Activated B cell treated with CpG ODN at 0.5 μM for 24 hours (primary cell): ENCODE measurements around the gene MALSU1. TPM values are rescaled to one million over a fixed set of nuclear protein-coding genes. Genes with fewer than 3 reads are reported as not detected.

Experiments used
- ATAC-seq: fragments of 200-7000 bp; cut with Tn5 transposase; one replicate; pipeline ENCODE4 v1.10.0; 2021; ENCODE audit warnings: low read depth, mild to moderate bottlenecking, moderate library complexity
- CTCF ChIA-PET: fragments of 350-600 bp; sonication (Branson Sonifier 250); formaldehyde crosslinking; loops from one replicate; lab custom pipeline; 2021; ENCODE audit warnings: antibody characterized with exemption; lab: Charles Lee
- POLR2A ChIA-PET: fragments of 350-600 bp; sonication (Branson Sonifier 250); formaldehyde crosslinking; loops from one replicate; lab custom pipeline; 2021; ENCODE audit warnings: antibody characterized with exemption; lab: Charles Lee
- DNase-seq: peaks from one replicate; pipeline ENCODE4 v3.0.0; 2022
- H3K27ac Mint-ChIP-seq: one replicate; pipeline ENCODE4 v1.8.0; 2020; ENCODE audit warnings: mixed read lengths
- H3K27me3 Mint-ChIP-seq: one replicate; pipeline ENCODE4 v1.8.0; 2021; ENCODE audit warnings: mixed read lengths
- H3K36me3 Mint-ChIP-seq: one replicate; pipeline ENCODE4 v1.8.0; 2021; ENCODE audit warnings: low read depth, mixed read lengths
- H3K4me1 Mint-ChIP-seq: one replicate; pipeline ENCODE4 v1.8.0; 2021; ENCODE audit warnings: mixed read lengths
- H3K4me3 Mint-ChIP-seq: one replicate; pipeline ENCODE4 v1.8.0; 2020; ENCODE audit warnings: mild to moderate bottlenecking, mixed read lengths
- H3K9me3 Mint-ChIP-seq: one replicate; pipeline ENCODE4 v1.8.0; 2020; ENCODE audit warnings: mixed read lengths
- CTCF ChIP-seq: fragments of 200-600 bp; IDR thresholded peaks from one replicate; pipeline ENCODE4 v1.8.0; 2022; ENCODE audit warnings: antibody characterized with exemption, mild to moderate bottlenecking
- intact Hi-C: fragments of 100-400 bp; cut with micrococcal nuclease; formaldehyde crosslinking; loops from one replicate; pipeline ENCODE4 v1.15.1; 2024
- total RNA-seq: library from RNA; stranded (reverse); gene quantifications from 2 replicates; pipeline ENCODE4 v1.2.3, GENCODE V29; 2022

MALSU1 gene
- total RNA-seq, 1 donor from 2014 or later: 42.6 TPM

GRCh38 chr7:23268746-23269145 is 30.4 kb upstream of the MALSU1 start:
- POLR2A ChIA-PET: interaction anchor here (0.6 kb wide), 1 partner anchor 349 kb away, joined by 4 read pairs; no protein-coding TSS in a partner anchor
- Mint-ChIP-seq H3K27ac (no peak overlapping the region), H3K9me3 (peaks cover 5% of the 10 kb centered on the region), H3K4me1 (peaks cover 8% of the 10 kb centered on the region), H3K4me3 (no peak overlapping the region), H3K27me3 (no peaks in the 10 kb centered on the region), H3K36me3 (no peaks in the 10 kb centered on the region)
- intact Hi-C loops: no loop called here
- TF ChIP-seq CTCF: no peak
- no peak for DNase-seq
- CTCF ChIA-PET: interaction anchor here (0.9 kb wide), 1 partner anchor 195 kb away, joined by 4 read pairs; no protein-coding TSS in a partner anchor
- no peak for ATAC-seq

GRCh38 chr7:23272275-23272674 is 26.9 kb upstream of the MALSU1 start:
- TF ChIP-seq CTCF: no peak
- Mint-ChIP-seq H3K27ac (no peak overlapping the region), H3K4me1 (peaks cover 8% of the 10 kb centered on the region), H3K4me3 (no peak overlapping the region), H3K9me3 (peaks cover 3% of the 10 kb centered on the region), H3K36me3 (no peaks in the 10 kb centered on the region), H3K27me3 (no peaks in the 10 kb centered on the region)
- intact Hi-C loops: loop anchor here (5.0 kb wide), 2 partner anchors 260 to 750 kb away; partner anchors contain the start of gene TRA2A
- DNase-seq (no peak), ATAC-seq (no peak)
- CTCF ChIA-PET: interaction anchor here (0.6 to 2.3 kb wide), 17 partner anchors 9 to 1110 kb away, joined by 3 to 23 read pairs (median 5); partner anchors contain the start of gene STK31
- POLR2A ChIA-PET: interaction anchor here (1.3 kb wide), 1 partner anchor 27 kb away, joined by 5 read pairs; the partner anchor contains the start of gene MALSU1

DNA sequence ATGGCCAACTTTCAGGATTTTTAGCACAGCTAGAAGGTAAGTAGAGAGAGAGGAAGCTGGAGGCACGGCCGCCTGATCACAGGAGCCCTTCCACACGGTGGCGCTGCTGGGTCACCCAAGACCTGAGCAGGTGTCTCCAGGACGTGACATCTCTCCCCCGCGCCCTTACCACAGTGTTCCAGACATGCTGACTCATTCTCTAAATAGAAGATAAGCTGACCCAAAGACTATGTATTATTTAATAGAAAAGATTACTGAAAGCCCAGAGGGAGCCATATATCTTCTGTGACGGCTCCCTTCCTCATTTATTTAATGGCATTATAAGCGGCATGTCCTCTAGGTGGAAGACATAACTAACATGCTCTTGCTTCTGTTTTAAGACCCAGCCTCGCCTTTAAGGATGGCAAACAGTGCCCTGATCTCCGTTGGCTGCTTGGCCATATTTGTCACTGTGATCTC is 26.0 kb upstream of the MALSU1 start:
- peak overlapping the region; percentile 77 for H3K4me3 Mint-ChIP-seq
- ChIA-PET CTCF (interaction anchor here (0.5 to 2.3 kb wide), 22 partner anchors 10 to 1387 kb away, joined by 3 to 23 read pairs (median 4); partner anchors contain the start of gene STK31), POLR2A (interaction anchor here (0.8 to 1.3 kb wide), 3 partner anchors 26 to 91 kb away, joined by 5 to 8 read pairs (median 6); partner anchors contain the start of gene MALSU1)
- intact Hi-C loops: loop anchor here (1.0 to 5.0 kb wide), 9 partner anchors 26 to 751 kb away; partner anchors contain the start of genes MALSU1, NUP42 and TRA2A
- no peak overlapping the region for H3K27ac Mint-ChIP-seq
- H3K4me1 Mint-ChIP-seq: peaks cover 8% of the 10 kb centered on the region
- no peaks in the 10 kb centered on the region for H3K9me3 Mint-ChIP-seq
- TF ChIP-seq CTCF: peak; percentile 36
- H3K36me3 Mint-ChIP-seq: no peaks in the 10 kb centered on the region
- H3K27me3 Mint-ChIP-seq: no peaks in the 10 kb centered on the region
- ATAC-seq (peak; percentile 99), DNase-seq (peak; percentile 79)

- no peak for ATAC-seq
- no peaks in the 10 kb centered on the region for H3K36me3 Mint-ChIP-seq
- no peaks in the 10 kb centered on the region for H3K27me3 Mint-ChIP-seq
- CTCF ChIA-PET: interaction anchor here (0.6 to 1.5 kb wide), 5 partner anchors 29 to 187 kb away, joined by 3 to 5 read pairs (median 4); no protein-coding TSS in a partner anchor
- intact Hi-C loops: loop anchor here (2.0 kb wide), 2 partner anchors 13 to 193 kb away; no protein-coding TSS in a partner anchor
- no peak overlapping the region for H3K4me3 Mint-ChIP-seq
- H3K4me1 Mint-ChIP-seq: peaks cover 8% of the 10 kb centered on the region
- POLR2A ChIA-PET: no interaction called here
- no peaks in the 10 kb centered on the region for H3K9me3 Mint-ChIP-seq
- DNase-seq: no peak
- H3K27ac Mint-ChIP-seq: no peak overlapping the region
- TF ChIP-seq CTCF: no peak
Measured at GRCh38 chr7:23275912-23276311, 23.2 kb upstream of the MALSU1 start.

DNA sequence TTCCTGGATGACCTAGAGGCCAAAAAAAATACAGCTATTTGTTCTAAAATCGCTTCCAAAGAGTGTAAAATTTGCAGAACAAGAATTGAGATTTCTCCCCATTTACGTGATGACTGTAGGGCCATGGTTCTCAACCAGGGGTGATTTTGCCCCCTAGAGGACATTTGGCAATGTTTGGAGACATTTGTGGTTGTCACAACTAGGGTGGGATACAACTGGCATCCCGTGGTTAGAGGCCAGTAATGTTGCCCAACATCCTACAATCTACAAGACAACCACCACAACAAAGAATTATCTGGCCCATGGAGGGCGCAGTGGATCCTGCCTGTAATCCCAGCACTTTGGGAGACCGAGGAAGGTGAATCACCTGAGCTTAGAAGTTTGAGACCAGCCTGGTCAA is 22.8 kb upstream of the MALSU1 start:
- no peak for TF ChIP-seq CTCF
- no peaks in the 10 kb centered on the region for H3K9me3 Mint-ChIP-seq
- intact Hi-C loops: loop anchor here (2.0 kb wide), 2 partner anchors 14 to 192 kb away; no protein-coding TSS in a partner anchor
- peaks cover 8% of the 10 kb centered on the region for H3K4me1 Mint-ChIP-seq
- CTCF ChIA-PET: interaction anchor here (0.6 to 1.5 kb wide), 8 partner anchors 13 to 264 kb away, joined by 3 to 5 read pairs (median 3); no protein-coding TSS in a partner anchor
- no peak overlapping the region for H3K4me3 Mint-ChIP-seq
- no peak for DNase-seq
- POLR2A ChIA-PET: no interaction called here
- H3K27me3 Mint-ChIP-seq: no peaks in the 10 kb centered on the region
- ATAC-seq: no peak
- H3K27ac Mint-ChIP-seq: no peak overlapping the region
- no peaks in the 10 kb centered on the region for H3K36me3 Mint-ChIP-seq
